ENCODE results near the gene LKAAEAR1.

LKAAEAR1 gene

DNA sequence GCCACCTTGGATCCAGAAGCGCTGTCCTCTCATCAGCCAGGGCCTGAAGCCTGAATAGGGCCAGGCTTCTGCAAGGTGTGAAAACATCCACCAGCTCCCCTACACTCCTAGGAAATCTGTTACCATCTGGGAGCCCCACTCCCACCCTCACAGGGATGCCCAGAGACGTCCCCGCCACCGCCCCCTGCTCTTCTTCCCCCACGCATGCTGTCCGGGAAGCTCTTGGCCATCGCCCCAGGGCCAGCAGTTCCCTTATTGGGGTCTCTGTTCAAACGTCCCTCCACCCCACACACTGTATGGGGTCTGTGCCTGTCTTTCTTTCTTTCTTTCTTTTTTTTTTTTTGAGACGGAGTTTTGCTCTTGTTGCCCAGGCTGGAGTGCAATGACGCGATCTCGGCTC lies 8.6 kb downstream of the LKAAEAR1 start:
- TF ChIP-seq, protein P1, sequence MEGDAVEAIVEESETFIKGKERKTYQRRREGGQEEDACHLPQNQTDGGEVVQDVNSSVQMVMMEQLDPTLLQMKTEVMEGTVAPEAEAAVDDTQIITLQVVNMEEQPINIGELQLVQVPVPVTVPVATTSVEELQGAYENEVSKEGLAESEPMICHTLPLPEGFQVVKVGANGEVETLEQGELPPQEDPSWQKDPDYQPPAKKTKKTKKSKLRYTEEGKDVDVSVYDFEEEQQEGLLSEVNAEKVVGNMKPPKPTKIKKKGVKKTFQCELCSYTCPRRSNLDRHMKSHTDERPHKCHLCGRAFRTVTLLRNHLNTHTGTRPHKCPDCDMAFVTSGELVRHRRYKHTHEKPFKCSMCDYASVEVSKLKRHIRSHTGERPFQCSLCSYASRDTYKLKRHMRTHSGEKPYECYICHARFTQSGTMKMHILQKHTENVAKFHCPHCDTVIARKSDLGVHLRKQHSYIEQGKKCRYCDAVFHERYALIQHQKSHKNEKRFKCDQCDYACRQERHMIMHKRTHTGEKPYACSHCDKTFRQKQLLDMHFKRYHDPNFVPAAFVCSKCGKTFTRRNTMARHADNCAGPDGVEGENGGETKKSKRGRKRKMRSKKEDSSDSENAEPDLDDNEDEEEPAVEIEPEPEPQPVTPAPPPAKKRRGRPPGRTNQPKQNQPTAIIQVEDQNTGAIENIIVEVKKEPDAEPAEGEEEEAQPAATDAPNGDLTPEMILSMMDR (IDR thresholded peaks at IDR 0.05; ENCODE audit: extremely low read depth, missing control alignments) = no peak
- no peak for DNase-seq (ENCODE audit: low spot score)

DNA sequence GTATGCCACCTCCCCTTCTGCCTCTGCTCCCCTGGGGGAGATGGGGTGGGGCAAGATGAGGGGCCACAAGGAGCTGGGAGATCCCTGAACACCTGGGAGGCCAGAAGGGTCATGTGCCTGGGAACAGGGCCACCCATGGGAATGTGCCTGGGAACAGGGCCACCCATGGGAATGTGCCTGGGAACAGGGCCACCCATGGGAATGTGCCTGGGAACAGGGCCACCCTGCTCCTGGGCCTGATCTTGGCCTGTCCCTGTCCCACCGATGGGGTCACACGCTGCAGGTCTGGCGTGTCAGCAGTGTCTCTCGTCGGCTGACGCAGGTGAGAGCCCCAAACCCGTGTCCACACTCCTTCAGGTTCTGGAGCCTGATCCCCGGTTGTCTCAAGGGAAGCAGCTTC lies 9.2 kb downstream of the LKAAEAR1 start:
- no peak for DNase-seq (ENCODE audit: low spot score)
- TF ChIP-seq, protein P1 (IDR thresholded peaks at IDR 0.05; ENCODE audit: extremely low read depth, missing control alignments) = no peak

DNA sequence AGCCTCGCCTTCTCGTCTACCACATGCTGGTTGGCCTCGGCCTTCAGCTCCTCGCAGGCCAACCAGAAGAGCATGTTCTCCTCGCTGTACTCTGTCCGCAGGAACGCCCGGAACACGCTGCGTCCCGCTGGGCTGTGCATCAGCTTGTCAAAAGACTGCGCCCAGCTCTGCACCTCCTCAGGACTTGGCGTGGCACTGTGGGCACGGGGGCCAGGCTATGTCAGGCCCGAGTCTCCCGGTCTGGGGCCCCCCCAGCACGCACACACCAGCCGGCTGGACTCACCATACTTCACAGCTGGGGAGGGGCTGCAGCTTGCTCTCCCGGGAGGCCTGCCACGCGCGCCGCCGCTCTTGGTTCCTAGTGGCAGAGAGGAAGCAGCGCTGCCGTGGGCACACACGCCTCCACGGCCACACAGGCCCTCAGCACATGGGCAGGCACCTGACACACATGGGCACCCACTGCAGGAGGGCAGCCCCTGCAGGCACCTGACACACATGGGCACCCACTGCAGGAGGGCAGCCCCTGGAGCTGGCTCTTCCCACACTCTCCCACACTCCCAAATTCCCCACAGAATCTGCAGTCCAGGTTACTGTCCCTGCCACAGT lies 9.9 kb downstream of the LKAAEAR1 start:
- TF ChIP-seq, protein P1 (IDR thresholded peaks at IDR 0.05; ENCODE audit: extremely low read depth, missing control alignments) = no peak
- no peak for DNase-seq (ENCODE audit: low spot score)

DNA sequence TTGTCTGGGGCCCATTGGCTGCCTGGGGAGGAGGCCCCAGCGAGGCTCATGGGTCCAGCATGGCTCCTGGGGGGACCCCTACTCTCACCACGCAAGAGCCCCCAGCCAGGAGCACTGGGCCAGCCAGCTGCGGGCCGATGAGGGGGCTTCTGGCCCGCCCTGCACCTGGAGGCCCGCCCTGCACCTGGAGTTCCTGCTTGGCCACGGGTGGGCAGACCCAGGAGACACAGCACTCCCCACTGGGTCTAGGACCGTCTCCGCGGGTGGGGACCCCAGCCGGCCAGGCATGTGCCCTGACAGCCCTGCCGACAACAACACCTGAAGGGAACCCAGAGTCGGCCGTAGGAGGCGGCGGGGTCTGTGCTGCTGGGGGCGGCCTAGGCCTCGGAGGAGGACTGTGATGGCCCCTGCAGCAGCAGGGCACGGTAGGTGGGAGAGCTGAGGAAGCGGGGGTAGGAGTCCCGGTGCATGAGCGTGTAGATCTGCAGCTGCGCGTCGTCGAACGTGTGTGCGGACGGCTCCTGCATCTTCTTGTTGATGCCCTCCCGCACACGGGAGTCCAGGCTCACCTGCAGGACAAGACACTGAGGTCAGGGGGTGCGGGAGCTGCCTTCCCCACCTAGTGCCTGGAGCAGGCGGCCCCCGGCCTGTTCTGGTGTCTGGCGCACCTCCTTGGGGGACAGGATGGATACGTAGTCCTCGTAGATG lies 10.6 kb downstream of the LKAAEAR1 start:
- TF ChIP-seq, protein P1 (IDR thresholded peaks at IDR 0.05; ENCODE audit: extremely low read depth, missing control alignments) = no peak
- DNase-seq (ENCODE audit: low spot score) = no peak

DNA sequence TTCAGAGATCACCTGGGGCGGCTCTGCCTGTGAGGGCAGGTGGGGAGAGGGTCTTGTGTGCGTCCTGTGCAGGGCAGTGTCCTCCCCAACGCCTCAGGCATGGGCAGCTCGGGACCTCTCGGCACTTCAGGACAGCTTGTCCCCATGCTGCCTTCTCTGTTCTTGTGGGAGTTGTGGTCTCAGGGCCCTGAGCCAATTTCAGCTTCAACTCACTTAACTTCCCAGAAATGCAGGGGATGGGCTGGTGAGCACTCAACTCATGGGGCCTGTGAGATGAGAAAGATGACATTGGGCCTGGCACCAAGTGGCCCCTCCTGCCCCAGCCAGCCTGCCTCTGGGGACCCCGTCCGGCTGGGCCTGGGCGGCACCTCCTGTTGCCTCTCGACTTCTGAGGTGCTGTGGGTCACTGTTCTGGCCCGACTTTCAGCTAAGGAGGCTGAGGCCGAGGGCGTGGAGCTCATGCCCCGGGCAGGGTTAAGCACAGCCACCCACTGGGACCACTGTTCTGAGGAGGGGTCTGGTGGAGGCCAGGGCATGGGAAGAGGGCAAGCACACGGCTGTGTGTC lies 11.6 kb downstream of the LKAAEAR1 start:
- no peak for DNase-seq (ENCODE audit: low spot score)
- TF ChIP-seq, protein P1 (IDR thresholded peaks at IDR 0.05; ENCODE audit: extremely low read depth, missing control alignments) = no peak

DNA sequence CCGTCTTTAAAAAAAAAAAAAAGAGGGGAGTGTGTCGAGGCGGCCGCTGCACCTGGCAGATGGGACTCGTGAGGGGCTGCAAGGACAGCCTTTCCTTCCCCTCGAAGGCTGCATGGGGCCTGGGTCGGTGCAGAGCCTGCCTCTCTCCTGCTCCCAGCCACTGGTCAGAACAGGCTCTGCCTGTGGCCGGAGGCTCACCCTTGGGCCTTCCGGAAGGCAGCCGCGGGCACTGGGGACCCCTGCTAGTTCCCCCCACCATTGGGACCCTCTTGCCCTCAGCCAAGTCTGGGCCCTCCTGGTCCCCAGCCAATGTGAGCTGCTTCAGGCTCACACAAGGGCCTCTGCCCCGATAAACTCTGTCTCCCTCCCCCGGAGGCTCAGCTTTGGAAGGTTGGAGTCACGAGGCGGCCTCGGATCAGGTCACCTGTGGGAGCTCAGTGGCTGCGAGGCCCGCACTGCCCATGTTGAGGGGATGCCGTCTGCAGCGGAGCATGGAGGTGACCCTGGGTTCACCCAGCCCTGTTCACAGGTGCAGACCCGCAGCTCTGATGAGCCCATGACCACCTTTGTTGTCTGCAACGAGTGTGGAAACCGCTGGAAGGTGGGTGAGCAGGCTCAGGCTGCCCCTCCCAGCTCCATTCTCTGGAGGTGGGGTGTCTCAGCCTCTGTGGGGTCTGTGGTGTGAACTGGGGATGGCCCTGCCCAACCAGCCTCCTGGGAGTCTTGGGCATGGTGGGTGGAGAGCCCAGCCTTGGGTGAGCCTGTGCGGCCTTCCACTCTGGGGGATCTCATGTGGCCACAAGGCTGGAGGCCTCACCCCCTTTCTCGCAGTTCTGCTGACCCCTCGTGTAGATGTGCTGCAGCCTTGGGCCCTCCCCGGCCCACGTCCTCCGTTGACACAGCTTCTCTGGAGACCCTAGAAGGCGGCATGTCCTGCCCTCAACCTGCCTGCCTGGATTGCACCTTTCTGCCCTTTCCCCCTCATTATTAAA lies 12.6 kb downstream of the LKAAEAR1 start:
- no peak for DNase-seq (ENCODE audit: low spot score)
- TF ChIP-seq, protein P1 (IDR thresholded peaks at IDR 0.05; ENCODE audit: extremely low read depth, missing control alignments) = no peak
